Hepatic stellate cell (primary cell): ENCODE measurements around the gene UGGT2.
"Not testable (repeated sequence)": the region's sequence is repeated elsewhere in the genome, so short reads cannot be mapped to it uniquely, and the experiment has no call there.

Experiments
- DNase-seq: peaks from one replicate; pipeline ENCODE4 v3.0.0; 2011; ENCODE audit warnings: low spot score

UGGT2 gene

DNA sequence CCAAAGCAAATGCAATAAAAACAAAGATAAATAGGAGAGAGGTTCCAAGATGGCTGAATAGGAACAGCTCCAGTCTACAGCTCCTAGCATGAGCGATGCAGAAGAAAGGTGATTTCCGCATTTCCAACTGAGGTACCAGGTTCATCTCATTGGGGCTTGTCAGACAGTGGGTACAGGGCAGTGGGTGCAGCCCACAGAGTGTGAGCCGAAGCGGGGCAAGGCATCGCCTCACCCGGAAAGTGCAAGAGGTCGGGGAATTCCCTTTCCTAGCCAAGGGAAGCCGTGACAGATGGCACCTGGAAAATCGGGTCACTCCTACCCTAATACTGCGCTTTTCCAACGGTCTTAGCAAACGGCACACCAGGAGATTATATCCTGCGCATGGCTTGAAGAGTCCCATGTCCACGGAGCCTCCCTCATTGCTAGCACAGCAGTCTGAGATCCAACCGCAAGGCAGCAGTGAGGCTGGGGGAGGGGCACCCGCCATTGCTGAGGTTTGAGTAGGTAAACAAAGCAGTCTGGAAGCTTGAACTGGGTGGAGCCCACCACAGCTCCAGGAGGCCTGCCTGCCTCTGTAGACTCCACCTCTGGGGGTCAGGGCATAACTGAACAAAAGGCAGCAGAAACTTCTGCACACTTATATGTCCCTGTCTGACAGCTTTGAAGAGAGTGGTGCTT lies 6.6 kb downstream of the UGGT2 start:
- not testable (repeated sequence) for DNase-seq

DNA sequence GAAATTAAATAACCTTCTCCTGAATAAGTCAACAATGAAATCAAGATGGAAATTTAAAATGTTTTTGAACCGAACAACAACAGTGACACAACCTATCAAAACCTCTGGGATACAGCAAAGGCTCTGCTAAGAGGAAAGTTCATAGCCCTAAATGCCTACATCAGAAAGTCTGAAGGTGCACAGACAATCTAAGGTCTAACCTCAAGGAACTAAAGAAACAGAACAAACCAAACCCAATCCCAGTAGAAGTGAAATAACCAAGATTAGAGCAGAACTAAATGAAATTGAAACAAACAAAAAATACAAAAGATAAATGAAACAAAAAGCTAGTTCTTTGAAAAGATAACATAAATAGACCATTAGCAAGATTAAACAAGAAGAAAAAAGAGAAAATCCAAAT lies 9.0 kb downstream of the UGGT2 start:
- DNase-seq = no peak

- no peak for DNase-seq
Measured at GRCh38 chr13:96041326-96042110, 11.7 kb downstream of the UGGT2 start.

DNA sequence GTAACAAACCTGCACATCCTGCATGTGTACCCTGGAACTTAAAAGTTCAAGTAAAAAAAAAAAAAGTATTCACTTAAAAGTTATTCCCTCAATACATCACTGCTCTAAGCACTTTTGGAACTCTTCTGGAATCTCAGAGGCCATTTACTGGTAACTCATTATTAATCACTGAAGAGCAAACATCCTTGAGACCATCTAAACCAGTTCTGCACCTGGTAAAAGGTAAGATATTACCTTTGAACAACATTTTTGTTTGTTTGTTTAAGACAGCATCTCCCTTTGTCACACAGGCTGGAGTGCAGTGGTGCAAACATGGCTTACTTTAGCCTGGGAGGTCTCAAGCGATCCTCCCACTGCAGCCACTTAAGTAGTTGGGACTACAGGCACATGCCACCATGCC lies 16.7 kb downstream of the UGGT2 start:
- DNase-seq = no peak

- DNase-seq = no peak
Measured at GRCh38 chr13:96034662-96035061, 18.5 kb downstream of the UGGT2 start.

- no peak for DNase-seq
Measured at GRCh38 chr13:96033220-96034015, 19.8 kb downstream of the UGGT2 start.

DNA sequence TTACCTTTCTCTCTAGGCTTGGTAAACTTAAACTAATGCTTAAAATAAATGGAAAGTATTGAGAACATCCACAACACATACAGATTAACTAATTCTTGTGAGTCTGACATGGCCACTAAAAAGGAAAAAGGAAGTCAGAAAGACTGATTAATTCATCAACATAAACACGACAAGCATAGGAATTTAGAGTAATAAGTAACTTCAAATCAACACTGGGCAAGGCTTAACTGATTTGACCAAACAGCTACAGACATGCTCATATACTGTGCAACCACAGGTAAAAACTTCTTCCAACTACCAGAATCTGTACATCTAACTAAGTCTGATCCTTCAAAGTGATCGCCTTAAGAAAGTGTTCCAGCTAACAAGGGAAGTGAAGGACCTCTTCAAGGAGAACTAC lies 20.5 kb downstream of the UGGT2 start:
- DNase-seq = no peak

- no peak for DNase-seq
Measured at GRCh38 chr13:96029002-96029401, 24.2 kb downstream of the UGGT2 start.

- no peak for DNase-seq
Measured at GRCh38 chr13:96027496-96027895, 25.7 kb downstream of the UGGT2 start.

GRCh38 chr13:96025283-96025682 lies 27.9 kb downstream of the UGGT2 start:
- DNase-seq = no peak

DNA sequence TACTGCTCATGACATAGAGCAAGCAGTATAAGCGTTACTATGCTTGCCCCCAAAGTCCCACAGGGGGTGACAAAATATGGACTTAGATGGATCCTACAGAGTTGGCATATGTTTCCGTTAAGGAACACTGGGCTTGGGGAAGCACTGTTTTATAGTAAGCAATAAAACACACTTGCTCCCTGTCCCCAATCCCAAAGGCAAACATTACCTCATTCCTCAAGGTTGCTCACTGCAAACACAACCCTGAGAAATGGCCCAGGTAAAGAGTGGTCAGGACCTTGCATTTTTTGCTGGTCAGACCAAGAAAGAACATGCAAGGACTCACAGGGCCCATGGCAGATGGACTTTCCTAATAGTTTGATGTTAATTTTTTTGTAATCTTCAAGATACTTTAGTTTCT lies 32.3 kb downstream of the UGGT2 start:
- DNase-seq = no peak

DNA sequence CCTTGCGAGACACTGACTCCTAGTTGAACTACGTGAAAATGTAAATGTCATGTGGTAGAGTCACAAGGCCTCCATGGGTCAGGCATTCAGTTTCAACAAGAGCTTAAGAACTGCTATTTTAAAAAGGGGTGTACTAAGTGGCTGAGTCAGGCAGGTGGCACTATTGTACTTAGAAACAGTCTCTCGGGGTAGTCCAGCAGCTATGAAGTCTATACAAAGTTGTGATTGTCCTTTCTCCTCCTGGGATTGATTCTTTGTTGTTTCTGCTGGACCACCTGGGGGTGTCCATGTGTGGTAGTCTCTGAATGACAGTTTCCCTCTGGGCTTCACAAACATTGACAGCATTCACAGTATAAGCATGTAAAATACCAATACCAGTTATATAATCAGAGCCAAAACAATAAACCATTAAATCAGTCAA lies 33.0 kb downstream of the UGGT2 start:
- DNase-seq = peak; percentile 36

DNA sequence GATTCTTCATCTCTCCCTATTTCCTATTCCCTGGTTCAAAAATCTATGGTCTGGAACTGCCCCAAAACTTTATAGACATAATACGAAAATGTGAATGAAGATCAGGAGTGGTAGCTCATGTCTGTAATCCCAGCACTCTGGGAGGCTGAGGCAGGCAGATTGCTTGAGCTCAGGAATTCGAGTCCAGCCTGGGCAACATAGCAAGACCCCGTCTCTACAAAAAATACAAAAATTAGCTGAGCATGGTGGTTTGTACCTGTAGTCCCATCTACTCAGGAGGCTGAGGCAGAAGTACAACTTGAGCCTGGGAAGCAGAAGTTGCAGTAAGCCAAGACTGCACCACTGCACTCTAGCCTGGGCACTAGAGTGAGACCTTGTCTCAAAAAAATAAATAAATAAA lies 35.1 kb downstream of the UGGT2 start:
- DNase-seq = no peak

DNA sequence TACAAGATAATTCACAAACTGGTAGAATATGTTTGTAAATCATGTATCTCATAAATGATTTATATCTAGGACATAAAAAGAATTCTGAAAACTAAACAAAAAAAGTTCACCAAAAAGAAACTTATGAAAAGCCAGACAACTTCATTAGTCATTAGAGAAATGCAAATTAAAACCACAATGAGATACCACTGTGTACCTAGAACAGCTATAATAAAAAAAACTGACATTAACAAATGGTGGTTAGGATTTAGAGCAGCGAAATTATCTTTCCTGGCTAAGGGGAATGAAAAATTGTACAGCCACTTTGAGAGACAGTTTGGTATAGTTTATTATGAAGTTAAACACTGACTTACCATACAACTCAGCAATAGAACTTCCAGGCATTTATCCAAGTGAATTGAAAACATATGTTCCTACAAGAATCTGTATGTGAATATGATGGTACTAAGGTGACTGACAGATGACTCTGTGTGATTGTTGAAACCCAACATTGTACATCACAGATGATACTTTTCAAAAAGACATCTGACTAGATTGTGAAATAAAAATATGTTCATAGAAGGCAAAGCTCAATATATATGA lies 41.8 kb downstream of the UGGT2 start:
- DNase-seq = no peak

GRCh38 chr13:96003304-96003703 lies 49.9 kb downstream of the UGGT2 start:
- DNase-seq = no peak

- DNase-seq = no peak
Measured at GRCh38 chr13:96002322-96003131, 50.7 kb downstream of the UGGT2 start.

GRCh38 chr13:96000069-96000468 lies 53.1 kb downstream of the UGGT2 start:
- no peak for DNase-seq

GRCh38 chr13:95987841-95988240 lies 65.4 kb downstream of the UGGT2 start:
- DNase-seq = no peak

DNA sequence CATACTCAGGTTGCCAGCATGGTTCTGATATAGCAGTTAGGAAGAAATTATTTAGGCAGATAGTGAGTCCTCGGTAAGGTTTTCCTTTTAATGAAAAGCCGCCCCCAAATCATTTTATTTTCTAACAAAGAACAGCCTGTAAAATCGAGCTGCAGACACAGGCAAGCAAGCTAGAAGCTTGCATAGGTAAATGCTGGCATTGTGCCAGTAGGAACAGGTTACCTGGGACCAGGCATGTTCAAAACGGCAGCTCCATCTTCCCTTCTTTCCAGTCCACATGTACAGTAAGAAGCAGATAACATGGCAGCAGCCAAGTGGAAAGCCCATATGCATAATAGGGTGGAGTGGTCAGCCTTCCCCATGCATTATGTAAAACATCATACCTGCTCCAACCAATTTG lies 71.1 kb downstream of the UGGT2 start:
- no peak for DNase-seq

- not testable (repeated sequence) for DNase-seq
Measured at GRCh38 chr13:95972651-95973050, 80.5 kb downstream of the UGGT2 start.

DNA sequence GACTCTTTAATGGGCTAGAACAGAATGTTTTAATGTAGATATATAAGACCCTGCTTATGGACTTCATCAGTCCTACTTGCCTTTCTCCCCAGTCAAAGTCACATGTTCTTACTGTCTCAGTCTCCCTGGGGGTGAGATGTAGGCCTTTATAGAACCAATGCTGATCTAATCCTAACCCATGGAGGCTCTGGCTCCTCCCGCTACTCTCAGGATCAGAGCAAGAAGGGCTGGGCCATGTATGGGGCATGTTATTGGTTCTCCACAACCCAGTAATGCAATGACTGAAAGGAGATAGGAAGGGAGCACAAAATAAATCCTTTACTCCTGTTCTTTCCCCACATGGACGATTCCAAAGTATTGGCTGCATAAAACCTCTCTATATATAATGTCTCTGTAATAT lies 82.3 kb downstream of the UGGT2 start:
- no peak for DNase-seq

- no peak for DNase-seq
Measured at GRCh38 chr13:95968906-95969305, 84.3 kb downstream of the UGGT2 start.
